ENCODE data around the gene KIAA1586.
"Not testable (repeated sequence)": the region's sequence is repeated elsewhere in the genome, so short reads cannot be mapped to it uniquely, and the experiment has no call there.

Gene KIAA1586

GRCh38 chr6:57044568-57044967 lies 1.9 kb upstream of the KIAA1586 start:
- DNase-seq (ENCODE audit: low spot score), result no peak

- DNase-seq (ENCODE audit: low spot score), result not testable (repeated sequence)
These were observed 728 bp downstream of the KIAA1586 start for GRCh38 chr6:57047257-57047585.

DNA sequence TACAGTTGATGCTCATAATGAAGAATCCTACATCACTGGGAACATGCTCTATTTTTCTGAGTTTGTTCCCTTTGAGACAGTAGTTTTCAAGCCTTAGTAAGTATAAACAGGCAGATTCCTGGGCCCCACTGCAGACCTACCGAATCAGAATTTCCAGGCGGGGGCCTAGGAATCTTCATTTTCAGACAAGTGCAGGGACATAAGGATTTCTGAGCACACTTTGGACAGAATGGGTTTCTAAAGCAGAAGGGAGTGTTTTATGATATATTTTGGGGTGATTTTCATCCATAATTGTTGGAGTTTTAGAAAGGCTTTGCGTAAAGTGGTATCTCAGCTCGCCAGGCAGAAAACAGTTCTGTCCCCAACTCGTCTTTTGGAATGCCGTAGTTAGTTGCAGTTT lies 1.4 kb downstream of the KIAA1586 start:
- not testable (repeated sequence) for DNase-seq (ENCODE audit: low spot score)

GRCh38 chr6:57048577-57048976 lies 2.1 kb downstream of the KIAA1586 start:
- no peak for DNase-seq (ENCODE audit: low spot score)

DNA sequence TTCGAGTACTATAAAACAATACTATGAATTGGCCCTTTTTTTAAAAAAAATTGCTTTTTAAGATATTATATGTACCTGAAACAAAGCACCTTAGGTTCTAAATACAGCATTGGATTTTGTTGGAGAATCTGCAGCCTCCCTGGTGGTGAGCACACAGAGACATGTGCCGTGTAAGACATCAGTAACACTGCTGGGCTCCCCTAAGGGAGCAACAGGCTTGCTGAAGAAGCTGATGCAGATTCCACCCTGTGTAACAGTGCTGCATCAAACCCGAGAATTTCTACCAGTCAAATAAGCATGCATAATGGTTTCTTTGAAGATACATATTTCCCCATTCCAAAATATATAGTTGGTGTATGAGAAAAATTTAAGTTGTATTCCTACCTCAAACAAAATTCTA lies 17.4 kb downstream of the KIAA1586 start:
- DNase-seq (ENCODE audit: low spot score), result no peak

GRCh38 chr6:57064809-57065208 lies 18.3 kb downstream of the KIAA1586 start:
- DNase-seq (ENCODE audit: low spot score), result no peak

- DNase-seq (ENCODE audit: low spot score), result no peak
These were observed 21.6 kb downstream of the KIAA1586 start for GRCh38 chr6:57068061-57068460.

DNA sequence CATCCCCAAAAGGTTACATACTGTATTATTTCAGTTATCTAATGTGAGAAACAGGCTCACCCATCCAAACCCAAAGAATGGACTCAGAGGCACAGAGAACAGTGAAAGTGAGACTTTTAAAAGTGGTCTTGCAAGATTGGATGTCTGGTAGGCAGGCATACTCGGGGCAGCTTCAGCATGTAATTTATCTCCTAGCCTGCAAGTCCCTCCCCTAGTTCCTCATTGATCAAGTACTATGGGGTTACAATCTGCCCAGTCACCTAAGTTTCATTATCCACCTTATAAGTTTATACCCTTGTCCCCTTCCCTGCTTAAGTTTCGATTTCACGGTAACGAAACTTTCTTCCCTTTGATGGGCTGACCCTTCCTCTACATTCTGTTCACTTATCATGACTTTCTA lies 22.7 kb downstream of the KIAA1586 start:
- no peak for DNase-seq (ENCODE audit: low spot score)

DNA sequence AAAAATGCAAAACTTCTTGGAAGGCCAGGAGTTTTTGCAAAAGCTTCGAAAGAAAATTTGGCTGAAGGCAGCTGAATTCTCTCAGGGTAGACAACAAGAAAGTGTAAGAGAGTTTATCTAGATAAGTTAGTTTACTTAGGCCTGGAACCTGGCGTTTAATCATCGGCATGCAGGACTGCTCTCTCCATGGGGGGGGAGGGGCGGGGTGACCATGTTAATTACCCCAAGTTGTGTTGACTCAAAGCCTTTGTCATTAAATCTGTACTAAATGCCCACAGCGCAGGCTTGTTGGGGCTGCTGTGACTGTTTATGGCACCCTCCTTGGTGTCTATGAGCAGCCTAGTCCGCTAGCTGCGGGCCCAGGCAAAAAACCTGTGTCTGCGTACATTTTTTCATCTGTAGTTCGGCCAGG lies 23.4 kb downstream of the KIAA1586 start:
- DNase-seq (ENCODE audit: low spot score), result no peak

DNA sequence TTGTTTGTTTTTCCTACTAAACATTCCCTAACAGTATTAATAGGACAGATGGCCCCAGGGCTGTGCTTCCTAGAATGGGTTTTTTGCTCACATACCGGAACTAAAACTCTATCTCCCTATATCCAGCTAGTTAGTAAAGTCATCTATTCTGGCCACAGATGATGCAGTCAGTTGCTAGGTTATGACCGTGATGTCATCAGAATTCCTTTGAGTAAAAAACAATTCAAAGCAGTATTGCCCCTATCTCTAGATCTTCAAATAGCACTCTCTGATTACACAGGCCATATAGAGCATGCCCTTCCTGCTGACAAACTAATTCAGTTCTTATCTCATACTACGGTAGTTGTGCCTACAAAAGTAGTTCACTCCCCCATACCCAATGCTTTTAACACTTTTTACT lies 25.6 kb downstream of the KIAA1586 start:
- DNase-seq (ENCODE audit: low spot score), result no peak

DNA sequence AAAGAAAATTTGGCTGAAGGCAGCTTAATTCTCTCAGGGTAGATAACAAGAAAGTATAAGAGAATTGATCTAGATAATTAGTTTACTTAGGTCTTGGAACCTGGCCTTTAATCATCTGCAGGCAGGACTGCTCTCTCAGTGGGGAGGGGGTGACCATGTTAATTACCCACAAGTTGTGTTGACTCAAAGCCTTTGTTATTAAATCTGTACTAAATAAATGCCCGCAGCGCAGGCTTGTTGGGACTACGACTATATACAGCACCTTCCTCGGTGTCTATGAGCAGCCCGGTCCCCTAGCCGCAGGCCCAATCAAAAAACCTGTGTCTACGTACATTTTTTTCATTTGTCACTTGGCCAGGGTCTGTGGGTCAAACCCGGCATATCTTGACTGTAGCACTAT lies 27.9 kb downstream of the KIAA1586 start:
- DNase-seq (ENCODE audit: low spot score), result no peak

GRCh38 chr6:57075092-57075491 lies 28.6 kb downstream of the KIAA1586 start:
- DNase-seq (ENCODE audit: low spot score), result no peak

GRCh38 chr6:57078531-57079207 lies 32.2 kb downstream of the KIAA1586 start:
- DNase-seq (ENCODE audit: low spot score), result no peak

DNA sequence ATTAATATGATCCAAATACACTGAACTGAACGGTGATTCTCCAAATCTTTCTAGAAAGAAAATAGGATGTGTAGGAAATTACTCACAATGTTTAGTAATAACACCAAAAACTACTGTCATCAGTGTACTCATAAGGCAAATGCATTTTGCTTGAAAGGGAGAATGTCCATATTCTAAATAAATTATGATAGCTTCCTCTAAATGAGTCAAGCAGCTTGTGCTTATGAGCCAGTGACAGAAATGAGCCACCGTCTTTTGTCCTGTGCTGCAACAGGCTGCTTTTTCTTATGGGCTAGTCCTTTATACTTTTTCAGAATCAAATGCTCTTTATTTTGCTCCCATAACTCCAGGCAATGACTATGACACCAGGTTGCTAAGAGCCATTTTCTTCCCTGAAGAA lies 39.0 kb downstream of the KIAA1586 start:
- DNase-seq (ENCODE audit: low spot score), result no peak

GRCh38 chr6:57086843-57087242 lies 40.4 kb downstream of the KIAA1586 start:
- DNase-seq (ENCODE audit: low spot score), result no peak

DNA sequence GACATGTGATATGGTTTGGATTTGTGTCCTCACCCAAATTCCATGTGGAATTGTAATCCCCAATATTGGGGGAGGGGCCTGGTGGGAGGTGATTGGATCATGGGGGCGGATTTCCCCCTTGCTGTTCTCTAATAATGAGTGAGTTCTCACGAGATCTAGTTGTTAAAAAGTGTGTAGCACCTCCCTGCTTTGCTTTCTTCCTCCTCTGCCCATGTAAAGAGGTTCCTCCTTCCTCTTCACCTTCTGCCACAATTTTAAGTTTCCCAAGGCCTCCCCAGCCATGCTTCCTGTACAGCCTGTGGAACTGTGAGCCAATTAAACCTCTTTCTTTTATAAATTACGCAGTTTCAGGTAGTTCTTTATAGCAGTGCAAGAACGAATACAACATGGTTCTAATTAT lies 41.4 kb downstream of the KIAA1586 start:
- no peak for DNase-seq (ENCODE audit: low spot score)

- DNase-seq (ENCODE audit: low spot score), result no peak
These were observed 42.8 kb downstream of the KIAA1586 start for GRCh38 chr6:57089265-57089664.

- peak; percentile 98 for DNase-seq (ENCODE audit: low spot score)
These were observed 43.4 kb downstream of the KIAA1586 start, which contains the start of gene ZNF451 for GRCh38 chr6:57089687-57090457. Gene ZNF451, plus strand, starts transcription at chr6:57090188. Its CDS starts 66 bp downstream, at chr6:57090254.

- DNase-seq (ENCODE audit: low spot score), result not testable (repeated sequence)
These were observed 44.1 kb downstream of the KIAA1586 start for GRCh38 chr6:57090458-57091067.

GRCh38 chr6:57091375-57091774 lies 44.9 kb downstream of the KIAA1586 start:
- not testable (repeated sequence) for DNase-seq (ENCODE audit: low spot score)

DNA sequence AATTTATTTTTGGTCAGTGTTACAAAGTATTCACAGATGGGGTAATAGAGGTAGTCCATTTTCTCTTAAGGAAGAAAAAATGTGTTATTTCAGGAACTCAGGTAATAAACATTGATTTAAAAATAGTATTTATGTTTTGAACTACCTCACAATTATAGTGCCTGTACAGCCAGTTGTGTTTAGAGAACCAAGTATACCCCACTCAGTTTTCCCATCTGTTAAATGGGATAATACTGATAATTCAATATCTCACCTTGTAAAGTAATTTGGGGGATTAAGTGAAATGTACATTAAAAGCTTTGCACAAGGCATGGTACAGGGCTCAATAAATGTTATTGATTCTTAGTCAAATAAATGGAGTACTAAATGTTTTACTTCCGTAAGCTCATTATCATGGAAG lies 48.2 kb downstream of the KIAA1586 start:
- no peak for DNase-seq (ENCODE audit: low spot score)

DNA sequence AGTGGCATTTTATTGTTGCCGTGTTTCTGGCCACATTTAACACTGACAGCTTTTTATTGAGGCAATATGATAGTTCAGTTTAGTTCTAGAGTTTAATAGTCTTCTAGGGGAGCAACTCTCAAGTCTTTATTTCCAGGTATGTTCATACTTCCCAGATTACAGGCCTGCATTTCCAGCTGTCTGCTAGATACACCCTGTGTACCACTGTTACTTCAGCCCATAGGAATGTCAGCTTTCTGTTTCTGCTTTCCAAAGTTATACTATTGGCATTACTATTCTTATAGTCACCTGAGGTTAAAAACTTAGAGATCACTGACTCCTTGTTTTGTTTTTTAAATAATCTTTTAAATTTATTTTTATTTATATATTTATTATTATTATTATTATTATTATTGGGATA lies 51.1 kb downstream of the KIAA1586 start:
- DNase-seq (ENCODE audit: low spot score), result no peak

- no peak for DNase-seq (ENCODE audit: low spot score)
These were observed 56.5 kb downstream of the KIAA1586 start for GRCh38 chr6:57102976-57103375.

Measured in pons (tissue), 1 donor.